ENCODE results near the gene RIN3.

The RIN3 gene

GRCh38 chr14:92503756-92504491, 9.7 kb upstream of the RIN3 start:
- peak overlapping the region; percentile 83 for H3K27ac ChIP-seq (ENCODE audit: poor library complexity, severe bottlenecking)
- peak; percentile 94 for ATAC-seq (ENCODE audit: low read depth)

GRCh38 chr14:92505826-92506225, 7.8 kb upstream of the RIN3 start:
- Histone ChIP-seq H3K4me3 (ENCODE audit: severe bottlenecking) (no peak overlapping the region), H3K4me1 (ENCODE audit: insufficient read depth, poor library complexity, severe bottlenecking) (peaks cover 33% of the 10 kb centered on the region), H3K9me3 (ENCODE audit: severe bottlenecking) (no peaks in the 10 kb centered on the region), H3K27me3 (ENCODE audit: insufficient read depth, poor library complexity, severe bottlenecking) (no peaks in the 10 kb centered on the region), H3K36me3 (ENCODE audit: low read depth) (no peaks in the 10 kb centered on the region), H3K27ac (ENCODE audit: poor library complexity, severe bottlenecking) (no peak overlapping the region)
- no peak for DNase-seq (ENCODE audit: low spot score)
- TF ChIP-seq CTCF (IDR thresholded peaks at IDR 0.05; ENCODE audit: poor library complexity, severe bottlenecking), result no peak
- ATAC-seq (ENCODE audit: low read depth), result no peak

More at GRCh38 chr14:92503756-92504491, 9.7 kb upstream of the RIN3 start:
- Histone ChIP-seq H3K36me3 (ENCODE audit: low read depth) (no peaks in the 10 kb centered on the region), H3K27me3 (ENCODE audit: insufficient read depth, poor library complexity, severe bottlenecking) (no peaks in the 10 kb centered on the region), H3K4me3 (ENCODE audit: severe bottlenecking) (no peak overlapping the region), H3K4me1 (ENCODE audit: insufficient read depth, poor library complexity, severe bottlenecking) (peaks cover 33% of the 10 kb centered on the region), H3K9me3 (ENCODE audit: severe bottlenecking) (no peaks in the 10 kb centered on the region)
- peak; percentile 88 for DNase-seq (ENCODE audit: low spot score)
- TF ChIP-seq CTCF (IDR thresholded peaks at IDR 0.05; ENCODE audit: poor library complexity, severe bottlenecking), result peak; percentile 19

- Histone ChIP-seq H3K4me1 (ENCODE audit: insufficient read depth, poor library complexity, severe bottlenecking) (peaks cover 38% of the 10 kb centered on the region), H3K27me3 (ENCODE audit: insufficient read depth, poor library complexity, severe bottlenecking) (no peaks in the 10 kb centered on the region), H3K9me3 (ENCODE audit: severe bottlenecking) (no peaks in the 10 kb centered on the region), H3K27ac (ENCODE audit: poor library complexity, severe bottlenecking) (no peak overlapping the region), H3K4me3 (ENCODE audit: severe bottlenecking) (no peak overlapping the region), H3K36me3 (ENCODE audit: low read depth) (no peaks in the 10 kb centered on the region)
- no peak for ATAC-seq (ENCODE audit: low read depth)
- no peak for TF ChIP-seq CTCF (IDR thresholded peaks at IDR 0.05; ENCODE audit: poor library complexity, severe bottlenecking)
- no peak for DNase-seq (ENCODE audit: low spot score)
These were observed 7.3 kb upstream of the RIN3 start for GRCh38 chr14:92506231-92506630.

- peaks cover 42% of the 10 kb centered on the region for H3K4me1 ChIP-seq (ENCODE audit: insufficient read depth, poor library complexity, severe bottlenecking)
- no peaks in the 10 kb centered on the region for H3K36me3 ChIP-seq (ENCODE audit: low read depth)
- H3K27ac ChIP-seq (ENCODE audit: poor library complexity, severe bottlenecking), result no peak overlapping the region
- no peak overlapping the region for H3K4me3 ChIP-seq (ENCODE audit: severe bottlenecking)
- no peaks in the 10 kb centered on the region for H3K9me3 ChIP-seq (ENCODE audit: severe bottlenecking)
- TF ChIP-seq CTCF (IDR thresholded peaks at IDR 0.05; ENCODE audit: poor library complexity, severe bottlenecking), result no peak
- ATAC-seq (ENCODE audit: low read depth) (no peak), DNase-seq (ENCODE audit: low spot score) (no peak)
- no peaks in the 10 kb centered on the region for H3K27me3 ChIP-seq (ENCODE audit: insufficient read depth, poor library complexity, severe bottlenecking)
These were observed 6.3 kb upstream of the RIN3 start for GRCh38 chr14:92507174-92507768.

GRCh38 chr14:92510972-92511371, 2.6 kb upstream of the RIN3 start:
- DNase-seq (ENCODE audit: low spot score) (peak; percentile 34), ATAC-seq (ENCODE audit: low read depth) (no peak)
- Histone ChIP-seq H3K36me3 (ENCODE audit: low read depth) (no peaks in the 10 kb centered on the region), H3K27me3 (ENCODE audit: insufficient read depth, poor library complexity, severe bottlenecking) (no peaks in the 10 kb centered on the region), H3K4me1 (ENCODE audit: insufficient read depth, poor library complexity, severe bottlenecking) (peaks cover 21% of the 10 kb centered on the region), H3K4me3 (ENCODE audit: severe bottlenecking) (no peak overlapping the region), H3K9me3 (ENCODE audit: severe bottlenecking) (no peaks in the 10 kb centered on the region), H3K27ac (ENCODE audit: poor library complexity, severe bottlenecking) (peak overlapping the region; percentile 75)
- peak; percentile 28 for TF ChIP-seq CTCF (IDR thresholded peaks at IDR 0.05; ENCODE audit: poor library complexity, severe bottlenecking)

Measured in RWPE2 (cell line).